ENCODE results near the gene ZNF878.
A peak's percentile ranks its signal among the peaks of the same experiment; 100 is the strongest.

ZNF878 gene

GRCh38 chr19:12043752-12044422 lies 8.9 kb downstream of the ZNF878 start:
- peaks cover 5% of the 10 kb centered on the region for H3K27me3 Mint-ChIP-seq (ENCODE audit: low read depth, poor library complexity)
- TF ChIP-seq CTCF (IDR thresholded peaks at IDR 0.05), result no peak
- H3K9me3 Mint-ChIP-seq, result peaks cover 93% of the 10 kb centered on the region
- no peak overlapping the region for H3K27ac Mint-ChIP-seq
- H3K36me3 Mint-ChIP-seq (ENCODE audit: low read depth), result peaks cover 74% of the 10 kb centered on the region
- no peak overlapping the region for H3K4me3 Mint-ChIP-seq
- DNase-seq, result no peak
- H3K4me1 Mint-ChIP-seq, result no peaks in the 10 kb centered on the region

GRCh38 chr19:12042893-12043292 lies 9.9 kb downstream of the ZNF878 start:
- no peak for TF ChIP-seq CTCF (IDR thresholded peaks at IDR 0.05)
- H3K27me3 Mint-ChIP-seq (ENCODE audit: low read depth, poor library complexity), result peaks cover 5% of the 10 kb centered on the region

GRCh38 chr19:12035220-12036172 lies 17.3 kb downstream of the ZNF878 start, which contains the start of gene ZNF433:
ZNF433 (minus strand) TSS chr19:12035679; CDS start chr19:12035539, 140 bp downstream.
- Mint-ChIP-seq H3K4me1 (peaks cover 16% of the 10 kb centered on the region), H3K27me3 (ENCODE audit: low read depth, poor library complexity) (peaks cover 18% of the 10 kb centered on the region), H3K9me3 (peaks cover 83% of the 10 kb centered on the region), H3K27ac (peak within 1 kb of the TSS; percentile 80), H3K4me3 (peak within 1 kb of the TSS; percentile 91), H3K36me3 (ENCODE audit: low read depth) (peaks cover 64% of the 10 kb centered on the region)
- TF ChIP-seq CTCF (IDR thresholded peaks at IDR 0.05), result no peak
- DNase-seq, result peak; percentile 97

More at GRCh38 chr19:12042893-12043292, 9.9 kb downstream of the ZNF878 start:
- Mint-ChIP-seq H3K36me3 (ENCODE audit: low read depth) (peaks cover 80% of the 10 kb centered on the region), H3K27ac (no peak overlapping the region), H3K9me3 (peaks cover 91% of the 10 kb centered on the region), H3K4me3 (no peak overlapping the region), H3K4me1 (no peaks in the 10 kb centered on the region)
- no peak for DNase-seq

- peaks cover 68% of the 10 kb centered on the region for H3K36me3 Mint-ChIP-seq (ENCODE audit: low read depth)
- no peak for DNase-seq
- peaks cover 82% of the 10 kb centered on the region for H3K9me3 Mint-ChIP-seq
- no peak for TF ChIP-seq CTCF (IDR thresholded peaks at IDR 0.05)
- H3K4me1 Mint-ChIP-seq, result peaks cover 16% of the 10 kb centered on the region
- peaks cover 18% of the 10 kb centered on the region for H3K27me3 Mint-ChIP-seq (ENCODE audit: low read depth, poor library complexity)
- peak overlapping the region; percentile 80 for H3K27ac Mint-ChIP-seq
- H3K4me3 Mint-ChIP-seq, result peak overlapping the region; percentile 85
These were observed 18.1 kb downstream of the ZNF878 start for GRCh38 chr19:12034620-12035019.

GRCh38 chr19:12034198-12034597 lies 18.6 kb downstream of the ZNF878 start:
- Mint-ChIP-seq H3K4me1 (peaks cover 16% of the 10 kb centered on the region), H3K4me3 (peak overlapping the region; percentile 85), H3K27me3 (ENCODE audit: low read depth, poor library complexity) (peaks cover 18% of the 10 kb centered on the region), H3K36me3 (ENCODE audit: low read depth) (peaks cover 68% of the 10 kb centered on the region), H3K9me3 (peaks cover 82% of the 10 kb centered on the region), H3K27ac (peak overlapping the region; percentile 80)
- TF ChIP-seq CTCF (IDR thresholded peaks at IDR 0.05), result no peak
- DNase-seq, result no peak
